ENCODE results near the gene RASA1.

DNA sequence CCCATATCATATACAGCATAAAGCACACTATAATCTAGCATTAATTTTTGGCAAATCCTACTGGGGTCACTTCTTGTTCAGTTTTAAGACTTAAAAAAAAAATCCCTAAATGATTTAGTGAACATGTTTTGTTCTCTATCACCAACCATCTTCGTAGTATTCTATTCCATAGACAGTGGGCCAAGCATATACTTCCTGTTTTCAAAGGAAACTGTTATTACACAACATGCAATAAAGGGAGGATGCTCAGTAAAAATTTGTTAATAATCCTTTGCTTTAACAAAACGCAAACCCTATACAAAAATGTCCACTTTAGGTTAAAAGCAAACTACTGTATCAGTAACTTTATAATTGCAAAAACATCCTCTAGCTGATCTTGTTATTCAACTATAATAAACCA is 132.0 kb downstream of the RASA1 start:
- TF ChIP-seq, protein P1, sequence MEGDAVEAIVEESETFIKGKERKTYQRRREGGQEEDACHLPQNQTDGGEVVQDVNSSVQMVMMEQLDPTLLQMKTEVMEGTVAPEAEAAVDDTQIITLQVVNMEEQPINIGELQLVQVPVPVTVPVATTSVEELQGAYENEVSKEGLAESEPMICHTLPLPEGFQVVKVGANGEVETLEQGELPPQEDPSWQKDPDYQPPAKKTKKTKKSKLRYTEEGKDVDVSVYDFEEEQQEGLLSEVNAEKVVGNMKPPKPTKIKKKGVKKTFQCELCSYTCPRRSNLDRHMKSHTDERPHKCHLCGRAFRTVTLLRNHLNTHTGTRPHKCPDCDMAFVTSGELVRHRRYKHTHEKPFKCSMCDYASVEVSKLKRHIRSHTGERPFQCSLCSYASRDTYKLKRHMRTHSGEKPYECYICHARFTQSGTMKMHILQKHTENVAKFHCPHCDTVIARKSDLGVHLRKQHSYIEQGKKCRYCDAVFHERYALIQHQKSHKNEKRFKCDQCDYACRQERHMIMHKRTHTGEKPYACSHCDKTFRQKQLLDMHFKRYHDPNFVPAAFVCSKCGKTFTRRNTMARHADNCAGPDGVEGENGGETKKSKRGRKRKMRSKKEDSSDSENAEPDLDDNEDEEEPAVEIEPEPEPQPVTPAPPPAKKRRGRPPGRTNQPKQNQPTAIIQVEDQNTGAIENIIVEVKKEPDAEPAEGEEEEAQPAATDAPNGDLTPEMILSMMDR (IDR thresholded peaks at IDR 0.05; ENCODE audit: borderline replicate concordance, extremely low read depth, low read length, poor library complexity, severe bottlenecking), result no peak
- no peak for TF ChIP-seq EZH2 (IDR thresholded peaks at IDR 0.05; ENCODE audit: borderline replicate concordance, low read depth, low read length, severe bottlenecking)
